ENCODE measurements around the gene SDF4. TPM values are rescaled to one million over a fixed set of nuclear protein-coding genes. Genes with fewer than 3 reads are reported as not detected.
"Not testable (repeated sequence)": the region's sequence is repeated elsewhere in the genome, so short reads cannot be mapped to it uniquely, and the experiment has no call there.

The SDF4 gene
- polyA plus RNA-seq, 3 donors from 2014 or later = 157 to 240 (median 194) TPM

DNA sequence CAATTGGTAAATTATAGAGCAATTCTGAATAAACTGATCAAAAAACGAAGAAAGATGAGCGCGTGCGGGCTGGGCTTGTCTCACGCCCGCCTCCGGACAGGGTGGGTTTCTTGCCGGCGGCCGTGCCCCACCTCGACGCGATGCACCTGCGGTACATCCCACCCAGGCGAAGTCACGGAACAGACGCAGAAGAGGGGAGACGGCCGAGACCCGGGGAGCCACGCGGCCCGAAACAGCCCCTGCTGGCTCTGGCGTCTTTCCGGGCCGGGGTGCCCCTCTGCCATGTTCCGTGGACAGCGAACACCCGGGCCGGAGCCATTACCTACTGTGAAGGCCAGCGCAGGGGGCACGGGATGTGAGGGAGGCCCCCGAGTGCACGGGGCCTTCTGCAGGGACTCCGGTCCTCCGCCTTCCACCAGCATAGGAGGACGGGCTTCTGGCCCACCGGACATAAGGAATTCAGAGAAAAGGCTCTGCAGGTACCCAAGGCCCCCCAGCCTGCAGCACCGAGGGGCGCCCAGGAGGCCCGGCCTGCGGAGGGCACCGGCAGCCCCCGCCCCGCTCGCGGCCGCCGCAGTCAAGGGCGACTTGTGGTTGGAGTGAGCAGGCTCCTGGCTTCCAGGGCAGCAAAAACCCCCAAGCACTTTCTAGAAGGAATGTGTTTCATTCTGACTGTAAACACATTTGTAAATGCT is 22.3 kb upstream of the SDF4 start:
- Mint-ChIP-seq H3K36me3 (peaks cover 0 to 6% (median 0%) of the 10 kb centered on the region in 3 donors), H3K9me3 (no peaks in the 10 kb centered on the region), H3K4me3 (no peak overlapping the region), H3K4me1 (peaks cover 5 to 18% of the 10 kb centered on the region in 2 donors), H3K27ac (no peak overlapping the region), H3K27me3 (ENCODE audit: low read depth in 3 of 3) (no peaks in the 10 kb centered on the region)
- no peak for DNase-seq

DNA sequence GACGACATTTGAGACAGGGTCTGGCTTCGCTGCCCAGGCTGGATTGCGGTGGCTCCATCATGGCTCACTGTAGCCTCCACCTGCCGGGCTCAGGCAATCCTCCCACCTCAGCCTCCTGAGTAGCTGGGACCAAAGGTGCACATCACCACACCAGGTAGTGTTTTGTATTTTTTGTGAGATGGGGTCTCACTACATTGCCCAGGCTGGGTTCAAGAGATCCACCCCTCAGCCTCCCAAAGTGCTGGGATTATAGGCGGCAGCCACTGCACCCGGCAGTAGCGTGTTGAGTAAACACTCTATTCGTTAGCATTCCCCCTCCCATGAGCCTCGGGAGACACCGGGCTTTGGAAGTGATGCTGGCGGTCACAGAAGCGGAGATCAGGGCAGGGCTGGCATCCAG is 21.5 kb upstream of the SDF4 start:
- Mint-ChIP-seq H3K27me3 (ENCODE audit: low read depth in 3 of 3) (no peaks in the 10 kb centered on the region), H3K4me3 (no peak overlapping the region), H3K4me1 (peaks cover 5 to 18% of the 10 kb centered on the region in 2 donors), H3K27ac (peak overlapping the region in 2 of 6 donors; percentile 2 to 28), H3K36me3 (peaks cover 0 to 6% (median 0%) of the 10 kb centered on the region in 3 donors), H3K9me3 (no peaks in the 10 kb centered on the region)
- DNase-seq = no peak

DNA sequence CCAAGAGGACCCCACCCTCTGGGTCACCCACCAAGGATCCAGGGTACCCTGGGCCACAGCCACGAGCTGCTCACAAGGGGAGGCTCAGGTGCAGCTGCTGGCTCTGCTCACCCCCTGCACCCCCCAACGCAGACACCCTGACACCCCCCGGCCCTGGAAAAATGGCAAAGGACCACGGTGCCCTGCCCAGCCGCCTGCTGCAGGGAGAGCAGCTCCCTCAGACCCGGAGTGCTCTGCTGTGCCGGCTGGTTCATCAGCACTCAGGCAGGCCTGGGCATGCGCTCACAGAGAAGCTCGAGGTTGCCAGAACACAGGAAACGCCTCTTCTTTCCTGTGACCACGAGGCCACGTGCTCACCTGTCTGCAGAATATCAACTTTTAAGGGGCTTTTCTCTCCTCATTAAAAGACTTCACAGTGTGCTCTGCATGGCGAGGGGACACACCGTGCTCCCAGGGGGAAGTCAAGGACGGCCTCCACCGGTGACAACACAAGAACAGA is 19.0 kb upstream of the SDF4 start:
- DNase-seq = peak; percentile 21 to 42 (median 31)
- Mint-ChIP-seq H3K36me3 (peaks cover 0 to 6% (median 0%) of the 10 kb centered on the region in 3 donors), H3K27ac (peak overlapping the region; percentile 64 to 90 (median 74)), H3K9me3 (no peaks in the 10 kb centered on the region), H3K4me1 (peaks cover 5 to 18% of the 10 kb centered on the region in 2 donors), H3K27me3 (ENCODE audit: low read depth in 3 of 3) (peaks cover 0 to 1% (median 0%) of the 10 kb centered on the region in 3 donors), H3K4me3 (peak overlapping the region in 3 of 5 donors; percentile 22 to 57 (median 46))

DNA sequence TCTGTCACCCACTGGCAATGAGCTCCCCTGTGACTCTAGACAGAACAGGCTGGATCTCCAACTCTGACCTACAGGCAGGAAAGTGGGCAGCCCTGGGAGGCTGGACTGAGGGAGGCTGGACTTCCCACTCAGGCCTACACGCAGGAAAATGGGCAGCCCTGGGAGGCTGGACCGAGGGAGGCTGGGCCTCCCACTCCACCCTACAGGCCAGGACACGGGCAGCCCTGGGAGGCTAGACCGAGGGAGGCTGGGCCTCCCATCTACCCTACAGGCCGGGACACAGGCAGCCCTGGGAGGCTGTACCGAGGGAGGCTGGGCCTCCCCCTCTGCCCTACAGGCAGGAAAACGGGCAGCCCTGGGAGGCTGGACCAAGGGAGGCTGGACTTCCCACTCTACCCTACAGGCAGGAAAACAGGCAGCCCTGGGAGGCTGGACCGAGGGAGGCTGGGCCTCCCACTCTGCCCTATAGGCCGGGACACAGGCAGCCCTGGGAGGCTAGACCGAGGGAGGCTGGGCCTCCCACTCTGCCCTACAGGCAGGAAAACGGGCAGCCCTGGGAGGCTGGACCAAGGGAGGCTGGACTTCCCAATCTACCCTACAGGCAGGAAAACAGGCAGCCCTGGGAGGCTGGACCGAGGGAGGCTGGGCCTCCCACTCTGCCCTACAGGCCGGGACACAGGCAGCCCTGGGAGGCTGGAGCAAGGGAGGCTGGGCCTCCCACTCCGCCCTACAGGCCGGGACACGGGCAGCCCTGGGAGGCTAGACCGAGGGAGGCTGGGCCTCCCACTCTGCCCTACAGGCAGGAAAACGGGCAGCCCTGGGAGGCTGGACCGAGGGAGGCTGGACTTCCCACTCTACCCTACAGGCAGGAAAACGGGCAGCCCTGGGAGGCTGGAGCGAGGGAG is 16.5 kb upstream of the SDF4 start:
- not testable (repeated sequence) for H3K27ac Mint-ChIP-seq; H3K27me3 Mint-ChIP-seq (ENCODE audit: low read depth in 3 of 3); H3K4me3 Mint-ChIP-seq; H3K36me3 Mint-ChIP-seq; DNase-seq; H3K9me3 Mint-ChIP-seq
- peaks cover 5 to 18% of the 10 kb centered on the region in 2 donors for H3K4me1 Mint-ChIP-seq

DNA sequence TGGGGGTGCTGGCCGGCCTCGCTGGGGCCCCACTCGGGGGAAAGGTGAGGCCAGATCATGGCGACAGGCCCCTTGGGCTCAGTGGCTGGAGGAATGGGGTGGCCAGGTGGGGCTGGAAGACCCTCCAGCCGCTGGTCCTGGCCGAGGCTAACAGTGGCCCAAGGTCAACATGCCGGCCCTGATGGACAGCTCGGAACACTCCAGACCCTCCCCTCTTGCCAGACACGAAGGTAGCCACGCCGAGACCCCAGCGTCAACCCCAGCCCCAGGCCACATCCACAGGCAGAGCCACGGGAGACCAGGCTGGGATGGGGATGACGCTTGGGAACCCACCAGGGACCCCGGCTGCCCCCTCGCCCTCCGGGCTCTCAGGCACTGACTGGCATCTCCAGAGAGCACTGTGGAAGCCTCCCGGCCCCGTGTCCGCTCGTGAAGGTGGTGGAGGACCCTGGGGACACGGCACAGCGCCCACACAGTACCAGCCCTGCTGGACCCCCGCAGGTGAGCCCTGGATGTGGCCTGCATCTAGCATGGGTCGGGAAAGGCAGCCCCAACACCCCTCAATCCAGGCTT is 15.6 kb upstream of the SDF4 start:
- Mint-ChIP-seq H3K27me3 (ENCODE audit: low read depth in 3 of 3) (peaks cover 0 to 1% (median 0%) of the 10 kb centered on the region in 3 donors), H3K36me3 (no peaks in the 10 kb centered on the region), H3K9me3 (no peaks in the 10 kb centered on the region), H3K4me1 (peaks cover 5 to 16% of the 10 kb centered on the region in 2 donors), H3K4me3 (no peak overlapping the region), H3K27ac (no peak overlapping the region)
- no peak for DNase-seq

DNA sequence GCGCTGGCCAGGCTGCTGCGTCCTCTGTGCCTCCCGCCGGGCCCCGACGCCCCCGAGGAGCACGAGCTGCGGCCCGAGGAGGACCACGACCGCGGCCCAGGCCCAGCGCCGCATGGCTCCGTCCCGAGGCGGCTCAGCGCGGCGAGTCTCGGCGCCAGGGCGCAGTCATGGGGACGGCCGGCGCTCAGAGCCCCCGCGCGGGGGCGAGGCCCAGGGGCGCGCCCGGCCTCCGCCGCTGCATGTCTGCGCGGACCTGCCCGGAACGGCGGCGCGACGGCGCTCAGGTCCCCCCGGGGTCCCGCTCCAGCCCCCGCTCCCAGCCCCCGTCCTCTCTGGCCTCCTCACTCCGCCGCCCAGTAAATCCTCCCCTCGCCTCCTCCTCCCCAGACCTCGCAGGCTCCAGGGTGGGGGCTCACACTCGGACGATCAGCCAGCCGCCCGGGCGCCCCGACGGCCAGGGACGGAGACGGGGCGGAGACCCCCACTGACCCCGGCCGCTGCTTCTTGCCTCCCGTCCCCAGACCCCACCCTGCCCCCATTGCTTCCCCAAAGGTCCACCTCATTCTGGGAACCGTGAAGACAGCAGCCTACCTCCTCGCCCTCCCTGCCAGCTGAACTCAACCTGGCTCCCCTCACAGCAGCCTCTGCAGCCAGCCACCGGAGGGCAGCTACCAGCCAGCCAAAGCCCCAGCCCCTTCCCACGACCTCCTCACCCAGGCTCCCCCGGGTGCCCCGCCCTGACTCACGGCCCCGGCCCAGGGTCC is 15.0 kb upstream of the SDF4 start, which contains the start of gene C1QTNF12:
Gene C1QTNF12, minus strand, starts transcription at position 146 of the 764 bp plus-strand sequence. Its CDS starts 32 bp downstream, at position 114.
- Mint-ChIP-seq H3K4me3 (no peak within 1 kb of the TSS), H3K36me3 (no peaks in the 10 kb centered on the region), H3K27ac (no peak within 1 kb of the TSS), H3K27me3 (ENCODE audit: low read depth in 3 of 3) (peaks cover 0 to 1% (median 0%) of the 10 kb centered on the region in 3 donors), H3K9me3 (no peaks in the 10 kb centered on the region), H3K4me1 (peaks cover 5 to 14% of the 10 kb centered on the region in 2 donors)
- no peak for DNase-seq

DNA sequence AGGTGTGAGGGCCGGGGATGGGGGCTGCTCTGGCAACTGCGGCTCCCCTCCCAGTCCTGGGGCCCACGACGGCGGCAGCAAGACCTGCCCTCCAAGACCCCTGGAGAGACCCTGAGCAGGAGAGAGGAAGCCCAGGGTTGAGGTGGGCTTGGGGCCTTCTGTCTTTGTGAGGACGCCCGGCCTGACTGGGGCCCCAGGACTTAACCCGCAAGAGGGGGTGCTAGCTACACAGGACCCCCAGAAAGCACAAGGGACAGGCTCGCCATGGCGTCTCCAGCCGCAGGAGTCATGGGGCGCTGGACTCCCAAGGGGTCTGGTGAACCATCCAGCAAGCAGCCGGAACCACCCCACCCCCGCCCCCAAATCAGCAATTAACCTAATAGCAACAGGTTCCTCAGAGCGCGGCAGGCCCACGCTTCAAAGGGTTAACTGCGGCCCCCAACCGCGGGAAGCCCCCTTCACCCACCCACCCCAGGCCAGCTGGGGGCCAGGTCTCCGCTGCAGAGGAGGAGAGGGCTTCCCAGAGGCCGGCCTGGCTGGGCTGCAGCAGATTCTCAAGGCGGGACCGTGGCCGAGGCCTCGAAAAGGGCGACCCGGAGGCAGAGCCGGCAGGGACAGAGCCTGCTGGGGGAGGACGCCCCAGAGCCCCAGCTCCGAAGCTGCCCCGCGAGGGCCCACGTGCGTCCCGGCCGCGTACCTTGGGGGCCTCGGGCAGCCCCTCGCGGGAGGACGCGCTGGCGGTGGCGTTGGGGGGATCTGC is 14.2 kb upstream of the SDF4 start:
- no peaks in the 10 kb centered on the region for H3K9me3 Mint-ChIP-seq
- H3K36me3 Mint-ChIP-seq = no peaks in the 10 kb centered on the region
- H3K4me3 Mint-ChIP-seq = no peak overlapping the region
- H3K4me1 Mint-ChIP-seq = peaks cover 2 to 12% of the 10 kb centered on the region in 2 donors
- peaks cover 0 to 1% (median 0%) of the 10 kb centered on the region in 3 donors for H3K27me3 Mint-ChIP-seq (ENCODE audit: low read depth in 3 of 3)
- H3K27ac Mint-ChIP-seq = no peak overlapping the region
- no peak for DNase-seq

DNA sequence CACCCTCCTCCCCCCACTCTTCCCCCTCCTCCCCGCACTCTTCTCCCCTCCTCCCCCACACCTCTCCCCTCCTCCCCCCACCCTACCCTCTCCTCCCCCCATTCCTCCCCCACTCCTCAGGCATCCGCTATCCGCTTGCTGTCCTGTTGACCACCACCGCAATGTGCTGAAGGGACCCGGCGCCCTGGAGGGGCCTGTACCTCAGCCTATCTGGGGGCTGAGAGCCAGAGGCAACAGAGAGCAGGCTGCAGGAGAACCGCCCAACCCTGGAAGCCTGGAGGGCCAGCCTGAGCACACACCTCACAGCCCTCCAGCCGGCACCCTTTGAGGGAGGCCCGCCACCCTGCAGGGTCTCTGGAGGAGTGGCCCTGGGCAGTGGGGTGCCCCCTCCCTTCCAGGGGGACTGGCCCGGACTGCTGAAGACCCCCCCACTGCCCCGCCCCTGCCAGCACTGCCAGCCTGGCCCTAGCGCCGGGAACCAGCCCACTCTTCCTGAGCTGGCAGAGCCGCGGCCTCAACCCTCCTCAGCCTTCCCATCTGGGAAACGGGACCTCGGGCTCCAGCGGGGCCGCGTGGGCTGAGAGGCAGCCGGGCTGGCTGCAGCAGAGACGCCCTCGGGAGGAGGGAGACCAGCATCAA is 13.5 kb upstream of the SDF4 start:
- no peaks in the 10 kb centered on the region for H3K36me3 Mint-ChIP-seq
- no peaks in the 10 kb centered on the region for H3K9me3 Mint-ChIP-seq
- peaks cover 0 to 1% (median 0%) of the 10 kb centered on the region in 3 donors for H3K27me3 Mint-ChIP-seq (ENCODE audit: low read depth in 3 of 3)
- peaks cover 0 to 6% of the 10 kb centered on the region in 2 donors for H3K4me1 Mint-ChIP-seq
- H3K4me3 Mint-ChIP-seq = no peak overlapping the region
- DNase-seq = no peak
- no peak overlapping the region for H3K27ac Mint-ChIP-seq

DNA sequence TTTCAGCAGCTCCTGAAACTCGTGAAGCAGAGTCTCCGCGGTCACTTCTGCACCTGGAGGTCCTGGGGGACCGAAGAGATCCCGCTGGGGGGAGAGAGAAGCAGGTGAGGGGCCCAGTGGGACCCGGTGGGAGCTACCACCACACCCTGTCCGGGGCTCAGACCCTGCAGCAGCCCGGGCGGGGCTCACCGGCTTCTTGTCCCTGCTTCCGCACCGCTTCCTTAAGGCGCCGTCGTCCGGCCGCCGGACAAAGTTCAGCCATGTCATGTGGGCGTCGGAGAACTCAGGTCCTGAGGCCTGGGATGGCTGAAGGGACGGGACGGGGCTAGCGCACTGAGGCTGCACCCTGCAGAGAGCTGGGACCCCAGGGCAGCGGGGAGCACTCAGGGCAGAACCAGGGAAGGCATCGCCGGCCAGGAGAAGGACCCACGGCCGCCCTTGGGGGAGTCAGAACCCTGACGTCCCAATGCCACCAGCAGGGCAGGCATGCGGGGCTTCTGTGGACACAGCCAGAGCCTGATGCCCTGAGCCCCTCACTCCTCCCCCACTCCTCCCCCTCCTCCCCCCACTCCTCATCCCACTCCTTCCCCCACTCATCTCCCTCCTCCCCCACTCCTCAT is 12.5 kb upstream of the SDF4 start:
- Mint-ChIP-seq H3K4me1 (no peaks in the 10 kb centered on the region), H3K27ac (no peak overlapping the region), H3K36me3 (no peaks in the 10 kb centered on the region)

DNA sequence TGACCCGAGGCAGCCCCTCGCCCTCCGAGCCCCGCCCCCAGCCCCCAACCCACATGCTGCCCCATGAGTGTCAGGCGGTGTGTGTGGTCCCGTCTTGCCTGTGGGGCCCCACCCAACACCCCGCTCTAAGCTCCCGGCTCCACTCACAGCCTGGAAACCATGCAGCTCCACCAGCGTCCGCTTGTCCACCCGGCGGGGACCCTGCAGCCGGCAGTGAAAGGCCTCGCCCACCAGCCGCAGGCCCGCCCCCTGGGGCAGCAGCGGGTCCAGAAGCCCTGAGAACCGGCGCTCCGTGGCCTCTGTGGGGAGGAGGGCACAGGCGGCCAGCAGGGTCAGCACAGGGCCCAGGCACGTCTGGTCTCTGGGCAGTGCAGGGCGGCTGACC is 12.0 kb upstream of the SDF4 start:
- H3K4me1 Mint-ChIP-seq = no peaks in the 10 kb centered on the region
- no peak for DNase-seq
- no peak overlapping the region for H3K27ac Mint-ChIP-seq
- H3K4me3 Mint-ChIP-seq = no peak overlapping the region
- H3K9me3 Mint-ChIP-seq = no peaks in the 10 kb centered on the region
- no peaks in the 10 kb centered on the region for H3K36me3 Mint-ChIP-seq
- peaks cover 0 to 1% (median 0%) of the 10 kb centered on the region in 3 donors for H3K27me3 Mint-ChIP-seq (ENCODE audit: low read depth in 3 of 3)

More for the DNA sequence above, 12.5 kb upstream of the SDF4 start:
- H3K9me3 Mint-ChIP-seq = no peaks in the 10 kb centered on the region
- H3K4me3 Mint-ChIP-seq = no peak overlapping the region
- H3K27me3 Mint-ChIP-seq (ENCODE audit: low read depth in 3 of 3) = peaks cover 0 to 1% (median 0%) of the 10 kb centered on the region in 3 donors
- no peak for DNase-seq

DNA sequence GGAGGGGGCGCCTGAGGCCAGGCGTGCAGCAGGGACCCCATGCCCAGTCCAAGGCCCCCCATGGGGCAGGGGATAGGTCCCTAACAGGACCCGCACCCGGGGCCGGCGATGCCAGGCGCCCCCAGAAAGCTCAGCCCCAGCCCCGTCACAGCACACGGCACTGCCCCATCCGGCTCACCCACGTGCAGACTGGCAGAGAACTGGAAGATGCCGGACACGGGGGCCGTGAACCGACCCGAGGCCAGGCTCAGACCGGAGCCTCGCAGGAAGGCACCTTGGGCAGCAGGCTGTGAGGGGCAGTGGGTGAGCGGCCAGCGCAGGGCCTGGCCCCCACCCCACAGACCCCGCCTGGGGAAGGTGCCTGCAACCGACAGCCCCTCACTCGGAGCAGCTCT is 11.5 kb upstream of the SDF4 start:
- no peak overlapping the region for H3K27ac Mint-ChIP-seq
- DNase-seq = no peak
- no peaks in the 10 kb centered on the region for H3K36me3 Mint-ChIP-seq
- H3K27me3 Mint-ChIP-seq (ENCODE audit: low read depth in 3 of 3) = peaks cover 0 to 1% (median 0%) of the 10 kb centered on the region in 3 donors
- H3K4me1 Mint-ChIP-seq = no peaks in the 10 kb centered on the region
- no peak overlapping the region for H3K4me3 Mint-ChIP-seq
- H3K9me3 Mint-ChIP-seq = no peaks in the 10 kb centered on the region
